Spleen (tissue), 11 donors: Measurements from ENCODE around the gene CNIH4. TPM values are rescaled to one million over a fixed set of nuclear protein-coding genes. Genes with fewer than 3 reads are reported as not detected.
"Not testable (repeated sequence)": the region's sequence is repeated elsewhere in the genome, so short reads cannot be mapped to it uniquely, and the experiment has no call there.

ENCODE experiments used
- DNase-seq: peaks from one replicate; pipeline ENCODE4 v3.0.0-alpha.2; 2020
- H3K27ac ChIP-seq, 8 donors: fragments of 200-600 bp; sonication (generic) in 7 of 8; 1 replicate in 4 of 8; 2 replicates in 4 of 8; pipeline versions ENCODE4 v1.5.0 to v1.8.0; 2016 to 2021; ENCODE audit warnings: inconsistent platforms in 4 of 8, mild to moderate bottlenecking in 4 of 8, moderate library complexity in 1 of 8
- H3K27me3 ChIP-seq, 7 donors: fragments of 200-600 bp; sonication (generic) in 6 of 7; replicated peaks in 1 of 7; 1 replicate in 4 of 7; 2 replicates in 3 of 7; pipeline versions ENCODE4 v1.5.0 to v1.8.0; 2016 to 2021; ENCODE audit warnings: inconsistent platforms in 3 of 7, mild to moderate bottlenecking in 1 of 7
- H3K36me3 ChIP-seq, 6 donors: fragments of 200-600 bp; sonication (generic) in 5 of 6; 1 replicate in 4 of 6; 2 replicates in 2 of 6; pipeline versions ENCODE4 v1.5.0 to v1.8.0; 2016 to 2021; ENCODE audit warnings: inconsistent platforms in 2 of 6
- H3K4me1 ChIP-seq, 6 donors: fragments of 200-600 bp; sonication (generic) in 5 of 6; 1 replicate in 3 of 6; 2 replicates in 3 of 6; pipeline versions ENCODE4 v1.5.0 to v1.8.0; 2016 to 2021; ENCODE audit warnings: inconsistent platforms in 3 of 6
- H3K4me3 ChIP-seq, 8 donors: fragments of 200-600 bp; sonication (generic) in 7 of 8; 1 replicate in 4 of 8; 2 replicates in 4 of 8; pipeline versions ENCODE4 v1.5.0 to v1.8.0; 2016 to 2021; ENCODE audit warnings: inconsistent platforms in 4 of 8, mild to moderate bottlenecking in 4 of 8, moderate library complexity in 2 of 8
- H3K9me3 ChIP-seq, 8 donors: fragments of 200-600 bp; sonication (generic) in 7 of 8; 1 replicate in 4 of 8; 2 replicates in 4 of 8; pipeline versions ENCODE4 v1.5.0 to v1.8.0; 2016 to 2021; ENCODE audit warnings: inconsistent platforms in 4 of 8
- CTCF ChIP-seq, 11 experiments: fragments of 200-600 bp in 7 of 11; fragments of 450-650 bp in 4 of 11; sonication (generic) in 4 of 11; IDR thresholded peaks in 8 of 11; conservative IDR thresholded peaks in 3 of 11; 1 replicate in 7 of 11; 2 replicates in 4 of 11; pipeline versions ENCODE4 v1.4.0 to v1.8.0; 2016 to 2021; ENCODE audit warnings: antibody characterized with exemption in 11 of 11, inconsistent platforms in 4 of 11, mild to moderate bottlenecking in 1 of 11
- POLR2A ChIP-seq, 3 donors: fragments of 450-650 bp; IDR thresholded peaks; one replicate each; pipeline ENCODE4 v1.5.1; 2017; ENCODE audit warnings: antibody characterized with exemption in 3 of 3, mild to moderate bottlenecking in 1 of 3
- POLR2AphosphoS5 ChIP-seq, 3 donors: sonication (generic); formaldehyde crosslinking; IDR thresholded peaks; one replicate each; pipeline ENCODE4 v1.5.1; 2017; ENCODE audit warnings: antibody characterized with exemption in 3 of 3
- whole genome bisulfite sequencing, 5 donors: extraction: QIAGEN DNeasy Blood & Tissue Kit in 3 of 5; methylation state at CpG; one replicate each; pipeline versions ENCODE4 v1.1.5 to v1.1.7; 2013 to 2018; 5-methylcytosine and 5-hydroxymethylcytosine counted together
- intact Hi-C: fragments of 100-400 bp; cut with DNase I; formaldehyde crosslinking; loops from one replicate; pipeline ENCODE4 v1.15.0; 2023; ENCODE audit warnings: low total_unique reads
- microRNA-seq, 3 donors: library from miRNA; unstranded; fragments of <30 nt; microRNA quantifications; one replicate each; pipeline versions ENCODE4 to v1.1.0, GENCODE V29; 2019 to 2020
- polyA plus RNA-seq, 3 donors: library from polyadenylated mRNA; stranded (reverse); fragments of 200-250 nt; gene quantifications; one replicate each; pipeline ENCODE4 v1.2.1, GENCODE V29; 2013
- small RNA-seq, 4 donors: library from RNA; depleted of rRNA; stranded (forward); fragments of <200 nt; gene quantifications; one replicate each; pipeline ENCODE3, GENCODE V24; 2016
- total RNA-seq, 7 donors: library from RNA; depleted of rRNA in 3 of 7; stranded (reverse); fragments of >200 nt in 3 of 7; fragmentation: NEBNext Ultra II Directional in 4 of 7; extraction: Animal tissue kit (Norgen Biotek cat#: 25700) in 4 of 7; gene quantifications; one replicate each; pipeline versions ENCODE4 v1.1.0 to v1.2.1, GENCODE V29; 2016 to 2021
- donor health status: healthy with polysubstance abuse.
- donor health status: DM: no; HTN: no; CAD: no; lungs with moderate emphysema.
- donor health status: DM: no; HTN: no; CAD: no.
- donor health status: Bipolar disorder and iron deficiency.
- donor health status: healthy.
- donor health status: DM: no; HTN: no; CAD: no.
- donor health status: DM: yes; HTN: yes; CAD: no.

Gene CNIH4
- total and polyA plus RNA-seq, 10 donors = 19.3 to 47.1 (median 31.4) TPM

GRCh38 chr1:224420106-224420505 lies 63.4 kb downstream of the CNIH4 start:
- no peak for TF ChIP-seq POLR2A (IDR thresholded peaks at IDR 0.05)
- no peak for TF ChIP-seq CTCF (IDR thresholded peaks at IDR 0.05 in 8 of 11, conservative IDR thresholded peaks at IDR 0.05 in 3 of 11)
- no peak for TF ChIP-seq POLR2AphosphoS5 (IDR thresholded peaks at IDR 0.05)
- intact Hi-C loops = no loop called here
- H3K4me3 ChIP-seq = no peak overlapping the region
- no peaks in the 10 kb centered on the region for H3K9me3 ChIP-seq
- DNase-seq = no peak
- no peak overlapping the region for H3K27ac ChIP-seq
- peaks cover 3 to 35% (median 8%) of the 10 kb centered on the region in 6 donors for H3K4me1 ChIP-seq
- peaks cover 12 to 100% (median 90%) of the 10 kb centered on the region in 6 donors for H3K36me3 ChIP-seq
- no peaks in the 10 kb centered on the region for H3K27me3 ChIP-seq

GRCh38 chr1:224425279-224425884 lies 68.7 kb downstream of the CNIH4 start:
- DNase-seq = no peak
- peaks cover 8 to 95% (median 57%) of the 10 kb centered on the region in 6 donors for H3K36me3 ChIP-seq
- intact Hi-C loops = no loop called here
- H3K27me3 ChIP-seq = no peaks in the 10 kb centered on the region
- peak overlapping the region in 2 of 8 donors; percentile 9 to 13 for H3K27ac ChIP-seq
- H3K9me3 ChIP-seq = no peaks in the 10 kb centered on the region
- H3K4me1 ChIP-seq = peaks cover 9 to 71% (median 52%) of the 10 kb centered on the region in 6 donors
- 72 to 80% (median 74%) methylated on average over 6 of the region's 6 CpGs for WGBS, 5 donors
- H3K4me3 ChIP-seq = no peak overlapping the region
- no peak for TF ChIP-seq POLR2AphosphoS5 (IDR thresholded peaks at IDR 0.05)
- TF ChIP-seq POLR2A (IDR thresholded peaks at IDR 0.05) = no peak
- no peak for TF ChIP-seq CTCF (IDR thresholded peaks at IDR 0.05 in 8 of 11, conservative IDR thresholded peaks at IDR 0.05 in 3 of 11)

- H3K4me1 ChIP-seq = peaks cover 21 to 84% (median 66%) of the 10 kb centered on the region in 6 donors
- H3K27ac ChIP-seq, H3K9me3 ChIP-seq, H3K27me3 ChIP-seq, H3K4me3 ChIP-seq, intact Hi-C loops, DNase-seq: not testable (repeated sequence)
- 88 to 96% (median 94%) methylated on average over 8 of the region's 8 CpGs for WGBS, 5 donors
- H3K36me3 ChIP-seq = peaks cover 8 to 89% (median 45%) of the 10 kb centered on the region in 6 donors
Observed at GRCh38 chr1:224426869-224427268, 70.2 kb downstream of the CNIH4 start.

- H3K4me3 ChIP-seq = no peak overlapping the region
- H3K4me1 ChIP-seq = peaks cover 26 to 89% (median 71%) of the 10 kb centered on the region in 6 donors
- H3K36me3 ChIP-seq = peaks cover 3 to 84% (median 40%) of the 10 kb centered on the region in 6 donors
- intact Hi-C loops = no loop called here
- WGBS, 5 donors = 93 to 100% (median 96%) methylated on average over 1 of the region's 1 CpG
- TF ChIP-seq POLR2AphosphoS5 (IDR thresholded peaks at IDR 0.05) (no peak), CTCF (IDR thresholded peaks at IDR 0.05 in 8 of 11, conservative IDR thresholded peaks at IDR 0.05 in 3 of 11) (no peak), POLR2A (IDR thresholded peaks at IDR 0.05) (no peak)
- H3K27ac ChIP-seq = peak overlapping the region in 1 of 8 donors; percentile 7
- no peaks in the 10 kb centered on the region for H3K27me3 ChIP-seq
- no peaks in the 10 kb centered on the region for H3K9me3 ChIP-seq
- no peak for DNase-seq
Observed at GRCh38 chr1:224427346-224427745, 70.7 kb downstream of the CNIH4 start.

GRCh38 chr1:224428713-224429112 lies 72.0 kb downstream of the CNIH4 start:
- H3K27ac ChIP-seq = peak overlapping the region in 3 of 8 donors; percentile 96 to 98 (median 97)
- H3K4me1 ChIP-seq = peaks cover 29 to 97% (median 77%) of the 10 kb centered on the region in 6 donors
- H3K9me3 ChIP-seq, H3K4me3 ChIP-seq, H3K27me3 ChIP-seq, intact Hi-C loops, DNase-seq: not testable (repeated sequence)
- peaks cover 0 to 71% (median 26%) of the 10 kb centered on the region in 6 donors for H3K36me3 ChIP-seq
- WGBS, 5 donors = 78 to 94% (median 81%) methylated on average over 7 of the region's 7 CpGs

Small RNAs within 50 kb of the gene (microRNA-seq; reads per million reads assigned to microRNA genes)
- 0.57 to 2.5 (median 2.5) reads per million in 3 donors for gene MIR4742

Small RNAs within 50 kb of the gene (small RNA-seq; reads per million reads assigned to genes)
- 0 reads per million in 4 donors for gene MIR4742

Other genes starting within 250 kb of the CNIH4 start
- 10 to 100 TPM; 22.7 to 34.5 (median 27.5) TPM for gene FBXO28, start 242.8 kb upstream of the CNIH4 start, total RNA-seq
- gene FBXO28, start 242.8 kb upstream of the CNIH4 start, polyA plus RNA-seq = 1 to 10 TPM; 7.3 to 9.0 (median 7.7) TPM
- gene DEGS1, start 173.6 kb upstream of the CNIH4 start, total RNA-seq = 100 to 1,000 TPM in 1 of 7 donors, 10 to 100 TPM in 6; 48.8 to 102 (median 63.2) TPM
- gene DEGS1, start 173.6 kb upstream of the CNIH4 start, polyA plus RNA-seq = 10 to 100 TPM; 29.2 to 35.4 (median 33.9) TPM
- gene NVL, start 26.7 kb upstream of the CNIH4 start, total RNA-seq = 10 to 100 TPM; 23.3 to 39.0 (median 33.2) TPM
- 10 to 100 TPM; 27.4 to 61.9 (median 42.4) TPM for gene NVL, start 26.7 kb upstream of the CNIH4 start, polyA plus RNA-seq
- gene WDR26, start 77.9 kb downstream of the CNIH4 start, total RNA-seq = 100 to 1,000 TPM; 107 to 148 (median 129) TPM
- gene WDR26, start 77.9 kb downstream of the CNIH4 start, polyA plus RNA-seq = 10 to 100 TPM; 22.0 to 36.6 (median 29.0) TPM